Measurements from ENCODE around the gene MAP7.

MAP7 gene

GRCh38 chr6:136429264-136430065, 120.8 kb downstream of the MAP7 start:
- no peak overlapping the region for H3K4me3 ChIP-seq (ENCODE audit: low read depth, low read length)
- DNase-seq (ENCODE audit: low read depth): no peak
- TF ChIP-seq CTCF (IDR thresholded peaks at IDR 0.05; ENCODE audit: low read depth, low read length, missing control alignments): no peak

- DNase-seq (ENCODE audit: low read depth): no peak
- TF ChIP-seq CTCF (IDR thresholded peaks at IDR 0.05; ENCODE audit: low read depth, low read length, missing control alignments): no peak
- no peak overlapping the region for H3K4me3 ChIP-seq (ENCODE audit: low read depth, low read length)
These were observed 122.9 kb downstream of the MAP7 start for GRCh38 chr6:136427378-136427717.

GRCh38 chr6:136426627-136427377, 123.4 kb downstream of the MAP7 start:
- no peak for DNase-seq (ENCODE audit: low read depth)
- TF ChIP-seq CTCF (IDR thresholded peaks at IDR 0.05; ENCODE audit: low read depth, low read length, missing control alignments): no peak
- H3K4me3 ChIP-seq (ENCODE audit: low read depth, low read length): no peak overlapping the region

- H3K4me3 ChIP-seq (ENCODE audit: low read depth, low read length): no peak overlapping the region
- TF ChIP-seq CTCF (IDR thresholded peaks at IDR 0.05; ENCODE audit: low read depth, low read length, missing control alignments): no peak
- no peak for DNase-seq (ENCODE audit: low read depth)
These were observed 124.4 kb downstream of the MAP7 start for GRCh38 chr6:136425793-136426192.

GRCh38 chr6:136424901-136425300, 125.3 kb downstream of the MAP7 start:
- TF ChIP-seq CTCF (IDR thresholded peaks at IDR 0.05; ENCODE audit: low read depth, low read length, missing control alignments): no peak
- no peak overlapping the region for H3K4me3 ChIP-seq (ENCODE audit: low read depth, low read length)
- DNase-seq (ENCODE audit: low read depth): no peak

- no peak overlapping the region for H3K4me3 ChIP-seq (ENCODE audit: low read depth, low read length)
- no peak for TF ChIP-seq CTCF (IDR thresholded peaks at IDR 0.05; ENCODE audit: low read depth, low read length, missing control alignments)
- DNase-seq (ENCODE audit: low read depth): no peak
These were observed 125.8 kb downstream of the MAP7 start for GRCh38 chr6:136424450-136424849.

Measured in GM12864 (cell line).